A549 (cell line): ENCODE results near the gene LILRA5.

ENCODE experiments used
- EP300 ChIP-seq, 2 experiments: fragments of >200 bp; sonication (Bioruptor Twin); formaldehyde crosslinking; IDR thresholded peaks; 2 replicates in 1 of 2; 3 replicates in 1 of 2; pipeline ENCODE4 v1.6.1; 2016 to 2017
- PHF8 ChIP-seq: fragments of 200-600 bp; sonication (generic); IDR thresholded peaks from 2 replicates; pipeline ENCODE4 v1.6.1; 2016; ENCODE audit warnings: low read depth, mild to moderate bottlenecking, antibody characterized with exemption, moderate library complexity, borderline replicate concordance
- TF ChIP-seq, protein P1 (sequence below): fragments of >200 bp; sonication (Bioruptor Twin); formaldehyde crosslinking; IDR thresholded peaks from 3 replicates; pipeline ENCODE4 v1.5.1; 2016

DNA sequence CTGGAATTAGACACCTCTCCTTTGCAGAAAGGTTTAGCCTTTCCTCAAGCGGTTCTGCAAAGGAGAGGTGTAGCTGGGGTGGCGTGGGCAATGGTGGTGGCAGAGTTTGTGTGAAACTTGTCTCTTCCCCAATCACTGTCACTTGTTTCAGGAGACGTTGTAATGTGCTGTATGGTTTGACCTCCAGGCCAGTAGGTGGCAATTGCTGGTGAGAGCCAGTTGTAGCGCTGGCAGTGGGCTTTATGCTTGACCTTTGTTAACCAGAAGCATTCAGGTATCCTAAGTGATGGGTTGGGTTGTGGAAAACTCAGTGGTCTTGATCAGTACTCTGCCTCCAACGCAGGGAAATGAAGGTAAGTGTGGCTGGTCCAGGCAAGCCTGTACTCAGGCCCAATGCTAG, 12.7 kb upstream of the LILRA5 start:
- TF ChIP-seq, protein P1, sequence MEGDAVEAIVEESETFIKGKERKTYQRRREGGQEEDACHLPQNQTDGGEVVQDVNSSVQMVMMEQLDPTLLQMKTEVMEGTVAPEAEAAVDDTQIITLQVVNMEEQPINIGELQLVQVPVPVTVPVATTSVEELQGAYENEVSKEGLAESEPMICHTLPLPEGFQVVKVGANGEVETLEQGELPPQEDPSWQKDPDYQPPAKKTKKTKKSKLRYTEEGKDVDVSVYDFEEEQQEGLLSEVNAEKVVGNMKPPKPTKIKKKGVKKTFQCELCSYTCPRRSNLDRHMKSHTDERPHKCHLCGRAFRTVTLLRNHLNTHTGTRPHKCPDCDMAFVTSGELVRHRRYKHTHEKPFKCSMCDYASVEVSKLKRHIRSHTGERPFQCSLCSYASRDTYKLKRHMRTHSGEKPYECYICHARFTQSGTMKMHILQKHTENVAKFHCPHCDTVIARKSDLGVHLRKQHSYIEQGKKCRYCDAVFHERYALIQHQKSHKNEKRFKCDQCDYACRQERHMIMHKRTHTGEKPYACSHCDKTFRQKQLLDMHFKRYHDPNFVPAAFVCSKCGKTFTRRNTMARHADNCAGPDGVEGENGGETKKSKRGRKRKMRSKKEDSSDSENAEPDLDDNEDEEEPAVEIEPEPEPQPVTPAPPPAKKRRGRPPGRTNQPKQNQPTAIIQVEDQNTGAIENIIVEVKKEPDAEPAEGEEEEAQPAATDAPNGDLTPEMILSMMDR = no peak
- TF ChIP-seq EP300 (IDR thresholded peaks at IDR 0.05) (no peak), PHF8 (no peak)
